SH-SY5Y (cell line): Measurements from ENCODE around the gene CRPPA.

Experiments used
- GATA2 ChIP-seq: IDR thresholded peaks from 2 replicates; pipeline ENCODE4 v1.6.1; 2011; ENCODE audit warnings: mild to moderate bottlenecking, low read depth, low read length
- GATA3 ChIP-seq: IDR thresholded peaks from 2 replicates; pipeline ENCODE4 v1.6.1; 2011; ENCODE audit warnings: low read depth, mild to moderate bottlenecking, low read length, moderate library complexity

Gene CRPPA

GRCh38 chr7:16393862-16394422 lies 27.4 kb downstream of the CRPPA start:
- TF ChIP-seq GATA3 (no peak), GATA2 (no peak)

GRCh38 chr7:16392990-16393523 lies 28.3 kb downstream of the CRPPA start:
- TF ChIP-seq GATA3 = no peak
- no peak for TF ChIP-seq GATA2
